DLD1 (cell line): ENCODE results near the gene CAPZB.
"Not testable (repeated sequence)": the region's sequence is repeated elsewhere in the genome, so short reads cannot be mapped to it uniquely, and the experiment has no call there.

Experiments used
- in situ Hi-C: cut with HindIII; loops from 2 replicates; pipeline ENCODE4 v1.10.0; 2017; ENCODE audit warnings: low sequenced_read_pairs

CAPZB gene

DNA sequence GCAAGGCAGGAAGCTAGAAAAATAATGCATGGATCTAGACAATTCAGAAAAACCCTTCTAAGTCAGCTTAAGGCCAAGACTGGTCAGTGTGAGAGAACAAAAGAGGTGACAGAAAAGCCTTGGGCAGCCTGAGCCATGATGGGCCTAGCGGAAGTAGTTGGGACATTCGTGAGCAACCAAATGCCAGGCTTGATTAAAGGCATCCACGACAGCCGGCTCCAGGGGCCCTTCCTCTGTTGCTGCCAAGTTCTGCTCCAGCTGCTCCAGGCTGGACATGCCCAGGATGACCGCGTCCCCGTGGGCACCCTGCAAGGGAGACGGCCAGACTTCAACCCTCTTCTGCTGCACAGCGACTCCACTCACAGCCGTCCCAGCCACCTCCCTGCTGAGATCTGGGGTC is 181.3 kb downstream of the CAPZB start:
- in situ Hi-C loops: not testable (repeated sequence)

DNA sequence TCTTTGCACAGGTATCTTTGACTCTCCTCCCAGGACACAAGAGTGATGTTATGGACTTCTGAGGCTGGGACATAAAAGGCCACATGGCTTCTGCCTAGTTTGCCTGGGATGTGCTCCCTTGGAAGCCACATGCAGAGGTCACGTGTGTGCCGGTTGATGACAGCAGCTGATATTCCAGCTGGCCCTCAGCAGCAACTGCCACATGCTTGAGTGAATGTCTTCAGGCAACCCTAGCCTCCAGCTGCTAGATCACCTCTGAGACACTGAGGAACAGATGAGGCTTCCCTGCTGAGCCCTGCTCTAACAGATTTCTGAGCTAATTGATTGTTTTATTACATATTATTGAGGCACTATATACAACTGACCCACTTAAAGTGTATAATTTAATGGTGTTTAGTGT is 185.1 kb downstream of the CAPZB start:
- in situ Hi-C loops: no loop called here

DNA sequence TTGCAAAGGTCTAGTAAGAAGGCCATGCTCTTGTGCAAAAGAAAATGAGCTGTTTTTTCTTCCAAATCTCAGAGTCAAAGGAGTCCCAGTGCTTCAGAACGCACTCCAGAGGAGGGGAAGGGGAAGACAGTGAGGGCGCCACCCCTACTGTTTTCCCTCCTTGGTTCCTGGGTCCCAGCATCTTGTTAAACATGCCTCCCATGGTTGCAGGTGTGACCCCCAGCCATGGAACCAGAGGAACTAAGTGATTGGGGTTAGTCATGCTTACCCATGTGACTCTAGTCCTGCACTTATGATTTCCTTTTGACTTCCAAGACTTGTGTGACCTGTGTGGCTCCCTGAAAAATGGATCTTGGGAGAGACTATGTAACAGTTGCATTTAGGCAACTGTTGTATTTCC is 190.7 kb downstream of the CAPZB start:
- in situ Hi-C loops: no loop called here

DNA sequence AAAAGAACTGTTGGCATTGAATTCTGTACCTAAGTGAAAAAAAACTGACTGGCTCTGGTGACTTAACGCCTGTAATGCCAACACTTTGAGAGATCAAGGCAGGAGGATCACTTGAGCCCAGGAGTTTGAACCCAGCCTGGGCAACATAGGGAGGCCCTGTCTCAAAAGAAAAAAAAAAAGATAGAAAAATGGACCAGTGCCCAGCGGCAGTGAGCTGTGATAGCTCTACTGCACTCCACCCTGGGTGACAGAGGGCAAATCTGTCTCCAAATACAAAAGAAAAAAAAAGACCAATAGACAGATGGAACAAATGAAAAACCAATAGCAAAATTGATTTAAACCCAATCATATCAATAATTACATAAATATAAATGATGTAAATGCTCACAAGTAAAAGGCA is 196.1 kb downstream of the CAPZB start:
- in situ Hi-C loops: no loop called here
